ENCODE measurements around the gene PABPC1L2B.
"Not testable (repeated sequence)": the region's sequence is repeated elsewhere in the genome, so short reads cannot be mapped to it uniquely, and the experiment has no call there.

Gene PABPC1L2B

GRCh38 chrX:73002733-73003132 lies at the start of gene PABPC1L2B:
TSS of gene PABPC1L2B (plus strand) at chrX:73002939. CDS start at chrX:73003643, 704 bp downstream.
- not testable (repeated sequence) for H3K4me1 ChIP-seq (ENCODE audit: control insufficient read depth, insufficient read depth, low read length, unreplicated experiment); H3K27me3 ChIP-seq (ENCODE audit: insufficient read depth, low read length); H3K4me3 ChIP-seq (ENCODE audit: low read depth, low read length); H3K27ac ChIP-seq (ENCODE audit: low read depth, low read length); H3K79me2 ChIP-seq (ENCODE audit: control insufficient read depth, insufficient read depth, low read length, unreplicated experiment); H2AFZ ChIP-seq (ENCODE audit: low read length, unreplicated experiment); H3K36me3 ChIP-seq (ENCODE audit: insufficient read depth, low read length)

- H3K4me1 ChIP-seq (ENCODE audit: control insufficient read depth, insufficient read depth, low read length, unreplicated experiment); H3K4me3 ChIP-seq (ENCODE audit: low read depth, low read length); H3K79me2 ChIP-seq (ENCODE audit: control insufficient read depth, insufficient read depth, low read length, unreplicated experiment); H2AFZ ChIP-seq (ENCODE audit: low read length, unreplicated experiment); H3K36me3 ChIP-seq (ENCODE audit: insufficient read depth, low read length); H3K27me3 ChIP-seq (ENCODE audit: insufficient read depth, low read length); H3K27ac ChIP-seq (ENCODE audit: low read depth, low read length): not testable (repeated sequence)
Observed at GRCh38 chrX:72959971-72960370, 42.8 kb upstream of the PABPC1L2B start.

- H3K4me1 ChIP-seq (ENCODE audit: control insufficient read depth, insufficient read depth, low read length, unreplicated experiment); H3K36me3 ChIP-seq (ENCODE audit: insufficient read depth, low read length); H3K4me3 ChIP-seq (ENCODE audit: low read depth, low read length); H3K79me2 ChIP-seq (ENCODE audit: control insufficient read depth, insufficient read depth, low read length, unreplicated experiment); H3K27me3 ChIP-seq (ENCODE audit: insufficient read depth, low read length); H2AFZ ChIP-seq (ENCODE audit: low read length, unreplicated experiment); H3K27ac ChIP-seq (ENCODE audit: low read depth, low read length): not testable (repeated sequence)
Observed at GRCh38 chrX:72971859-72972258, 30.9 kb upstream of the PABPC1L2B start.

DNA sequence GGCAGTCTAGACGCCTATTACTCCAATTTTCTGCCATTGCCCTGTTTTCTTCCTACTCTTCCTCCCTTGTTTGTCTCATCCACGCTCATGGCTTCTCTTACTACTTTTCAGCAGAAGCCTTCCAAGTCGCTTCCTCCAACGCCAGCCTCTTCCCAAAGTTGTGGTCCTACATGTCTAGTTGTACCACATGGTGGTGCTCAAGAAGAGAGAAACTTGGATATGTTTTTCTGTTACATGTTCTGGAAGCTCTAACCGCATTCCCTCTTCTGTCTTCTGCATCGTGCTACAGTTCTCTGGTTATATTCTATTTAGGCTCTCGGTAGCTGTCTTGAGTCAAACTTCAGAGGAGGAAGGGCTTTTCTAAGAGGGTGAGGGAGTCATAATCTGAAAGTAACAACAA lies 27.9 kb upstream of the PABPC1L2B start:
- H3K36me3 ChIP-seq (ENCODE audit: insufficient read depth, low read length); H3K79me2 ChIP-seq (ENCODE audit: control insufficient read depth, insufficient read depth, low read length, unreplicated experiment); H3K4me3 ChIP-seq (ENCODE audit: low read depth, low read length); H2AFZ ChIP-seq (ENCODE audit: low read length, unreplicated experiment); H3K4me1 ChIP-seq (ENCODE audit: control insufficient read depth, insufficient read depth, low read length, unreplicated experiment); H3K27me3 ChIP-seq (ENCODE audit: insufficient read depth, low read length); H3K27ac ChIP-seq (ENCODE audit: low read depth, low read length): not testable (repeated sequence)

DNA sequence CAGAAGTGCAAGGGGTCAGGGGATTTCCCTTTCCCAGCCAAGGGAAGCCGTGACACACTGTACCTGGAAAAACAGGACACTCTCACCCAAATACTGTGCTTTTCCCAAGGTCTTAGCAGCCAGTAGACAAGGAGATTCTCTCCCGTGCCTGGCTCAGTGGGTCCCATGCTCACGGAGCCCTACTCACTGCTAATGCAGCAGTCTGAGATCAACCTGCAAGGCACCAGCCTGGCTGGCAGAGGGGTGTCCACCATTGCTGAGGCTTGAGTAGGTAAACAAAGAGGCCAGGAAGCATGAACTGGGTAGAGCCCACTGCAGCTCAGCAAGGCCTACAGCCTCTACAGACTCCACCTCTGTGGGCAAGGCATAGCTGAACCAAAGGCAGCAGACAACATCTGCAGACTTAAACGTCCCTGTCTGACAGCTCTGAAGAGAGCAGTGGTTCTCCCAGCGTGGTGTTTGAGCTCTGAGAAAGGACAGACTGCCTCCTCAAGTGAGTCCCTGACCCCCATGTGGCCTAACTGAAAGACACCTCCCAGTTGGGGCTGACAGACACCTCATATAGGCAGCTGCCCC lies 21.8 kb upstream of the PABPC1L2B start:
- not testable (repeated sequence) for H2AFZ ChIP-seq (ENCODE audit: low read length, unreplicated experiment); H3K27me3 ChIP-seq (ENCODE audit: insufficient read depth, low read length); H3K4me1 ChIP-seq (ENCODE audit: control insufficient read depth, insufficient read depth, low read length, unreplicated experiment); H3K79me2 ChIP-seq (ENCODE audit: control insufficient read depth, insufficient read depth, low read length, unreplicated experiment); H3K36me3 ChIP-seq (ENCODE audit: insufficient read depth, low read length); H3K27ac ChIP-seq (ENCODE audit: low read depth, low read length); H3K4me3 ChIP-seq (ENCODE audit: low read depth, low read length)

DNA sequence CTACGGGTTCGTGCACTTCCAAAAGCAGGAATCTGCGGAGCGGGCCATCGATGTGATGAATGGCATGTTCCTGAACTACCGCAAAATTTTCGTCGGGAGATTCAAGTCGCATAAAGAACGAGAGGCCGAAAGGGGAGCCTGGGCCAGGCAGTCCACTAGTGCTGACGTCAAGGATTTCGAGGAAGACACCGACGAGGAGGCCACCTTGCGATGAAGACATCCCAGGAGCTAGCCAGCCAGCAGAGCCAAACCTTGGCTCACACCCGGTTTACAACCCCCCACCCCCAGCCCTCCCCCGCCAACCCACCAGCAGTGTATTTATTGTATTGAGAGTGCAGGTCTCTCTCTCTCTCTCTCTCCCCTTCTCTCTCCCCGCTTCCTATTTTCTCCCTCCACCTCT lies 1.3 kb downstream of the PABPC1L2B start:
- not testable (repeated sequence) for H2AFZ ChIP-seq (ENCODE audit: low read length, unreplicated experiment); H3K36me3 ChIP-seq (ENCODE audit: insufficient read depth, low read length); H3K27ac ChIP-seq (ENCODE audit: low read depth, low read length); H3K4me3 ChIP-seq (ENCODE audit: low read depth, low read length); H3K4me1 ChIP-seq (ENCODE audit: control insufficient read depth, insufficient read depth, low read length, unreplicated experiment); H3K79me2 ChIP-seq (ENCODE audit: control insufficient read depth, insufficient read depth, low read length, unreplicated experiment); H3K27me3 ChIP-seq (ENCODE audit: insufficient read depth, low read length)

GRCh38 chrX:73021361-73022092 lies 18.8 kb downstream of the PABPC1L2B start:
- Histone ChIP-seq H3K36me3 (ENCODE audit: insufficient read depth, low read length) (no peaks in the 10 kb centered on the region), H3K79me2 (ENCODE audit: control insufficient read depth, insufficient read depth, low read length, unreplicated experiment) (no peaks in the 10 kb centered on the region), H3K27ac (ENCODE audit: low read depth, low read length) (no peak overlapping the region), H3K27me3 (ENCODE audit: insufficient read depth, low read length) (no peaks in the 10 kb centered on the region), H2AFZ (ENCODE audit: low read length, unreplicated experiment) (no peak overlapping the region), H3K4me3 (ENCODE audit: low read depth, low read length) (no peak overlapping the region), H3K4me1 (ENCODE audit: control insufficient read depth, insufficient read depth, low read length, unreplicated experiment) (no peaks in the 10 kb centered on the region)

DNA sequence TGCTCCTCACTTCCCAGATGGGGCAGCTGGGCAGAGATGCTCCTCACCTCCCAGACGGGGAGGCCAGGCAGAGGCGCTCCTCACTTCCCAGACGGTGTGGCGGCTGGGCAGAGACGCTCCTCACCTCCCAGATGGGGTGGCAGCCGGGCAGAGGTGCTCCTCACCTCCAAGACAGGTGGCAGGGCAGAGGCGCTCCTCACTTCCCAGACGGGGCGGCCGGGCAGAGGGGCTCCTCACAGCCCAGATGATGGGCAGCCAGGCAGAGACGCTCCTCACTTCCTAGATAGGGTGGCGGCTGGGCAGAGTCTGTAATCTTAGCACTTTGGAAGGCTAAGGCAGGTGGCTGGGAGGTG lies 19.3 kb downstream of the PABPC1L2B start:
- H3K27me3 ChIP-seq (ENCODE audit: insufficient read depth, low read length); H3K36me3 ChIP-seq (ENCODE audit: insufficient read depth, low read length); H3K79me2 ChIP-seq (ENCODE audit: control insufficient read depth, insufficient read depth, low read length, unreplicated experiment); H3K4me1 ChIP-seq (ENCODE audit: control insufficient read depth, insufficient read depth, low read length, unreplicated experiment); H2AFZ ChIP-seq (ENCODE audit: low read length, unreplicated experiment); H3K4me3 ChIP-seq (ENCODE audit: low read depth, low read length); H3K27ac ChIP-seq (ENCODE audit: low read depth, low read length): not testable (repeated sequence)

DNA sequence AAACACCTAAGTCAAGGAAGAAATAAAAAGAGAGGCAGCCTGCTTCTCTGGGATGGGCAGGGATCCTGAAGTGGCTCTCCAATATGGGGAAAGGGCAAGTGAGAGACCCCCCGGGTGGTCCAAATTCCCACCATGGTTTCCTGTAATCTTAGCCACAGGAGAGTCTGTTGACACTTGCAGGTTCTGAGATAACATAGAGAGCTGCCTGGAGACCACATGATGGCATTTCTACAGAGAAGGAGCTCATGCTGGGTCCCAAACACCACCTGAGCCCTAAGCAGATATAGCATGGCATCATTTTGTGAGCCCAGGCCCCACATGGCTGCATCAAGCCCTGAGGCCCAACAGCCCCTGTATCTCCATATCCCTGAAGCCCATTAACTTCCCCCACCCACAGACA lies 26.1 kb downstream of the PABPC1L2B start:
- Histone ChIP-seq H3K4me1 (ENCODE audit: control insufficient read depth, insufficient read depth, low read length, unreplicated experiment) (no peaks in the 10 kb centered on the region), H3K4me3 (ENCODE audit: low read depth, low read length) (no peak overlapping the region), H3K36me3 (ENCODE audit: insufficient read depth, low read length) (no peaks in the 10 kb centered on the region), H3K27ac (ENCODE audit: low read depth, low read length) (no peak overlapping the region), H3K79me2 (ENCODE audit: control insufficient read depth, insufficient read depth, low read length, unreplicated experiment) (no peaks in the 10 kb centered on the region), H2AFZ (ENCODE audit: low read length, unreplicated experiment) (no peak overlapping the region), H3K27me3 (ENCODE audit: insufficient read depth, low read length) (no peaks in the 10 kb centered on the region)

Data from ACC112 (cell line).